CD4-positive, CD25-positive, alpha-beta regulatory T cell (primary cell): ENCODE results near the gene SIN3B. TPM values are rescaled to one million over a fixed set of nuclear protein-coding genes. Genes with fewer than 3 reads are reported as not detected.

ENCODE experiments used
- ATAC-seq, 2 donors: fragments of 150-1000 bp; cut with Tn5 transposase; one replicate each; pipeline ENCODE4 v1.10.0; 2021; ENCODE audit warnings: low read depth in 2 of 2, moderate number of reproducible peaks in 2 of 2, moderate library complexity in 1 of 2
- DNase-seq, 3 donors: peaks; one replicate each; pipeline versions ENCODE4 v3.0.0 to v3.0.0-alpha.2; 2012 to 2022; ENCODE audit warnings: mixed read lengths in 1 of 3
- H3K27ac ChIP-seq: one replicate; pipeline ENCODE4 v1.7.0; 2013; ENCODE audit warnings: mild to moderate bottlenecking, low read length; ENCODE audit not compliant: insufficient read depth, poor library complexity, severe bottlenecking
- H3K27me3 ChIP-seq: one replicate; pipeline ENCODE4 v1.7.0; 2013; ENCODE audit warnings: low read length; ENCODE audit not compliant: control insufficient read depth, insufficient read depth
- H3K36me3 ChIP-seq: one replicate; pipeline ENCODE4 v1.7.0; 2013; ENCODE audit warnings: mild to moderate bottlenecking, low read length, moderate library complexity; ENCODE audit not compliant: control insufficient read depth, insufficient read depth
- H3K4me1 ChIP-seq: 2 replicates; pipeline ENCODE4 v1.7.0; 2013; ENCODE audit warnings: mild to moderate bottlenecking, low read length; ENCODE audit not compliant: insufficient read depth, control insufficient read depth, poor library complexity, severe bottlenecking
- H3K4me3 ChIP-seq: one replicate; pipeline ENCODE4 v1.7.0; 2013; ENCODE audit warnings: low read depth, mild to moderate bottlenecking, low read length, moderate library complexity
- H3K9me3 ChIP-seq, 2 experiments: 1 replicate in 1 of 2; 2 replicates in 1 of 2; pipeline ENCODE4 v1.7.0; 2013; ENCODE audit warnings: low read length in 2 of 2, mild to moderate bottlenecking in 1 of 2, moderate library complexity in 1 of 2; ENCODE audit not compliant: control insufficient read depth in 2 of 2
- H3K27ac Mint-ChIP-seq, 3 donors: one replicate each; pipeline ENCODE4 v1.8.0; 2020 to 2022; ENCODE audit warnings: mild to moderate bottlenecking in 3 of 3, mixed read lengths in 3 of 3, moderate library complexity in 2 of 3
- H3K27me3 Mint-ChIP-seq: one replicate; pipeline ENCODE4 v1.8.0; 2022; ENCODE audit warnings: mild to moderate bottlenecking, mixed read lengths
- H3K36me3 Mint-ChIP-seq: one replicate; pipeline ENCODE4 v1.8.0; 2020; ENCODE audit warnings: mixed read lengths
- H3K4me1 Mint-ChIP-seq, 4 donors: one replicate each; pipeline ENCODE4 v1.8.0; 2020 to 2022; ENCODE audit warnings: mixed read lengths in 4 of 4, mild to moderate bottlenecking in 1 of 4
- H3K4me3 Mint-ChIP-seq, 4 donors: one replicate each; pipeline ENCODE4 v1.8.0; 2020 to 2022; ENCODE audit warnings: mild to moderate bottlenecking in 4 of 4, mixed read lengths in 4 of 4, moderate library complexity in 3 of 4
- H3K9me3 Mint-ChIP-seq, 7 donors: one replicate each; pipeline ENCODE4 v1.8.0; 2020 to 2022; ENCODE audit warnings: mixed read lengths in 7 of 7, mild to moderate bottlenecking in 3 of 7, moderate library complexity in 2 of 7
- polyA plus RNA-seq, 4 donors: library from polyadenylated mRNA; unstranded; fragments of 300-500 nt; fragmentation: Illumina TruSeq; gene quantifications; one replicate each; pipeline ENCODE4 v1.2.3, GENCODE V29; 2021
- total RNA-seq: library from RNA; stranded (reverse); gene quantifications from one replicate; pipeline ENCODE4 v1.2.3, GENCODE V29; 2022

The SIN3B gene
- total and polyA plus RNA-seq, 5 donors from 2014 or later: 2.2 to 82.3 (median 4.6) TPM

DNA sequence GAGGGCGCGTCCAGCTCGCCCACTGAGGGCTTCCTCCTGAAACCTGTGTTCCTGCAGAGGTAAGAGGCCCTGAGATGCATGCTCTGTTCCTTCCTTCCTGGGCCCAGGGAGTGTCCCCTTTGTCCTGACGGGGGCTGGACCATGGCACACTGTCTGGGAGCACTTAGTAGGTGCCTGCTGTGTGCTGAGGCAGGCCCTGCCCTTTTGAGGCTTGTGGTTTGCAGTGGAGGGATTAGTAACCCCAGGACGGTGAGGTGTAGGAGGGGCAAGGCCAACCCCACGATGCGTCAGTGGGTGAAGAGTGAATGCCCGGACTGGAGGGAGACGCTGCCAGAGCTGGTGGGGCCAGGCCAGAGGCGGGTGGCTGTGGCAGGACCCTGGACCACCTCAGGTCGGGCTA lies 48.4 kb downstream of the SIN3B start:
- no peak overlapping the region for H3K27ac ChIP-seq
- H3K4me3 Mint-ChIP-seq: no peak overlapping the region
- H3K27me3 ChIP-seq: no peaks in the 10 kb centered on the region
- H3K9me3 ChIP-seq: peaks cover 12 to 20% of the 10 kb centered on the region in 2 experiments
- no peak overlapping the region for H3K4me3 ChIP-seq
- H3K36me3 Mint-ChIP-seq: peaks cover 35% of the 10 kb centered on the region
- no peaks in the 10 kb centered on the region for H3K27me3 Mint-ChIP-seq
- no peaks in the 10 kb centered on the region for H3K4me1 ChIP-seq
- H3K9me3 Mint-ChIP-seq: peaks cover 0 to 19% (median 6%) of the 10 kb centered on the region in 7 donors
- peaks cover 0 to 18% (median 10%) of the 10 kb centered on the region in 4 donors for H3K4me1 Mint-ChIP-seq
- no peak overlapping the region for H3K27ac Mint-ChIP-seq
- H3K36me3 ChIP-seq: peaks cover 29% of the 10 kb centered on the region
- ATAC-seq (no peak), DNase-seq (no peak)

DNA sequence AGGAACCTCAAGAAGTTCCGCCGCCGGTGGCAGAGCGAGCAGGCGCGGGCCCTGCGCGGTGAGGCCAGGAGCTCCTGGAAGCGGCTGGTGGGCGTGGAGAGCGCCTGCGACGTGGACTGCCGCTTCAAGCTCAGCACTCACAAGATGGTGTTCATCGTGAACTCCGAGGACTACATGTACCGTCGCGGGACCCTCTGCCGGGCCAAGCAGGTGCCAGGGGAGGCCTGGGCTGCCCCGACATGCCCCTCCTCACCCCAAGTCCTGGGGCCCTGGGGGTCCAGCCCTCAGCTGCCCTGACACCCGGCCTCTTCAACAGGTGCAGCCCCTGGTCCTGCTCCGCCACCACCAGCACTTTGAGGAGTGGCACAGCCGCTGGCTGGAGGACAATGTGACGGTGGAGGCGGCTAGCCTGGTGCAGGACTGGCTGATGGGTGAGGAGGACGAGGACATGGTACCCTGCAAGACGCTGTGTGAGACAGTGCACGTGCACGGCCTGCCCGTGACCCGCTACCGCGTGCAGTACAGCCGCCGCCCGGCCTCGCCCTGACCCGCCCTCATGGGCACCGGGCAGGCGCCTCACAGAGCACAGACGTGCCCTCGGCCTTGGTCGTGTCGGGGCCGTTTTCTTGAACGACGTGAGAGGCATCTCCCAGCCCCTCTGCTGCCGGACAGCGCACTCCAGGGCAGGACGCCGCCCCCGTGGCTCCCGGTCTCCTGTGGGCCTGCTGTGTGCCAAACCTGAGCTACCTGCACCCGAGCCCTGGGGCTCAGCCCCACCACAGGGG lies 49.2 kb downstream of the SIN3B start:
- H3K27ac ChIP-seq: no peak overlapping the region
- DNase-seq: no peak
- peaks cover 2 to 26% (median 9%) of the 10 kb centered on the region in 7 donors for H3K9me3 Mint-ChIP-seq
- peaks cover 0 to 18% (median 10%) of the 10 kb centered on the region in 4 donors for H3K4me1 Mint-ChIP-seq
- H3K9me3 ChIP-seq: peaks cover 12 to 27% of the 10 kb centered on the region in 2 experiments
- H3K27ac Mint-ChIP-seq: no peak overlapping the region
- no peak overlapping the region for H3K4me3 Mint-ChIP-seq
- H3K4me3 ChIP-seq: no peak overlapping the region
- H3K36me3 Mint-ChIP-seq: peaks cover 39% of the 10 kb centered on the region
- no peaks in the 10 kb centered on the region for H3K27me3 ChIP-seq
- ATAC-seq: no peak
- H3K4me1 ChIP-seq: no peaks in the 10 kb centered on the region
- H3K27me3 Mint-ChIP-seq: no peaks in the 10 kb centered on the region
- peaks cover 29% of the 10 kb centered on the region for H3K36me3 ChIP-seq

DNA sequence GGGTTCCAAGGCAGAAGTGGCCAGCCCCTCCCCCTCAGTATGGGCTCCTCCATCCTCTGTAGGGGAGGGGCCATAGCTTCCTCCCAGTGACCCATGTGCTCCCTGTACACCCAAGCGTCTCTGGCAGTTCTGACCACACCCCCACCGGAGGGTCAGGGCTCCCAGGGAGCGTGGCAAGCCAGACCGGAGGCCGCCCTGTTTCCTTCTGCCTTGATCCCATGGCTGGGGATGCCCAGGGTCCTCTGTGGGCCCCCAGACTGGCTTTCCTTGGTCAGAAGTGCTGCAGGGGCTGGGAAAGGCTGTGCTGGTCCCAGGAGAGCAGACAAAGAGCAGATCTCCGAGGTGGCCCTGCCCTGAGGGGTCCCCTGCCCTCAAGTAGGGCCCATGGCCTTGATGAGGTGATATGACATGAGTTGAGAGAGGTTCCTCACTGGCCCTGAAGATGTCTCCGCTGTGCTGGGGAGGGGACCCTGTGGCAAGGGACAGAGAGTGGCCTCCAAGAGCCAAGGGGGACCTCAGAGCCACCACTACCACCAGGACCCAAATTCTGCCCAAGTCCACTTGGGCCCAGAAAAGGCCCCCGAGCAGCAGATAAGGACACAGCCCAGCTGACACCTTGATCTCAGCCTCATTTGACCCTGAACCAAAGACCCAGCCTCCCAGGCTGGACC lies 51.8 kb downstream of the SIN3B start:
- H3K9me3 Mint-ChIP-seq: peaks cover 2 to 26% (median 9%) of the 10 kb centered on the region in 7 donors
- peaks cover 12 to 30% of the 10 kb centered on the region in 2 experiments for H3K9me3 ChIP-seq
- DNase-seq (no peak), ATAC-seq (no peak)
- peaks cover 22% of the 10 kb centered on the region for H3K36me3 Mint-ChIP-seq
- H3K27me3 ChIP-seq: no peaks in the 10 kb centered on the region
- no peak overlapping the region for H3K27ac ChIP-seq
- H3K27me3 Mint-ChIP-seq: no peaks in the 10 kb centered on the region
- no peak overlapping the region for H3K27ac Mint-ChIP-seq
- no peak overlapping the region for H3K4me3 Mint-ChIP-seq
- peaks cover 0 to under 1% (median 0%) of the 10 kb centered on the region in 4 donors for H3K4me1 Mint-ChIP-seq
- H3K4me1 ChIP-seq: no peaks in the 10 kb centered on the region
- peaks cover 29% of the 10 kb centered on the region for H3K36me3 ChIP-seq
- no peak overlapping the region for H3K4me3 ChIP-seq

DNA sequence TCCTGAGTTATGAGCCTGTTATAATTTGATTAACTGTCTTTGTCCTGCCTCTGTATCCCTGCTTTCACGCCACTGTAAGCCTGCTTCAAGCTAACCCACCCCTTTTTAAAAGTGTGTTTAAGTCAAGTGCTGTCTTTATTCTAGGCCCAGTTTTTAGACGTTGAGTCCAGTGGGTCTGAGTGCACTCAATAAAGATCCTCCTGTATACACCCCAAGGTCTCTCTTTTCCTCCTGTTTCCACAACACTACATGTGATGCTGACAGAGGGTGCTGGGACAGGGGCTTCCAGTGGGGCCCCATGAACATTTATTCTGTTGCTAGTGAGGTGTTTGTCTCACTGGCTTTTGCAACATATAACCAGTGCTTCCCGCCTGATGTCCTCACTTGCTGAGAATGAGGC lies 52.9 kb downstream of the SIN3B start:
- peaks cover 2 to 26% (median 9%) of the 10 kb centered on the region in 7 donors for H3K9me3 Mint-ChIP-seq
- H3K4me1 Mint-ChIP-seq: no peaks in the 10 kb centered on the region
- peaks cover 21% of the 10 kb centered on the region for H3K36me3 Mint-ChIP-seq
- Histone ChIP-seq H3K4me1 (no peaks in the 10 kb centered on the region), H3K36me3 (peaks cover 20% of the 10 kb centered on the region), H3K27me3 (no peaks in the 10 kb centered on the region), H3K4me3 (no peak overlapping the region), H3K9me3 (peaks cover 12 to 30% of the 10 kb centered on the region in 2 experiments), H3K27ac (no peak overlapping the region)
- H3K27ac Mint-ChIP-seq: no peak overlapping the region
- no peaks in the 10 kb centered on the region for H3K27me3 Mint-ChIP-seq
- DNase-seq (no peak), ATAC-seq (no peak)
- H3K4me3 Mint-ChIP-seq: peak overlapping the region in 1 of 4 donors; percentile 51

DNA sequence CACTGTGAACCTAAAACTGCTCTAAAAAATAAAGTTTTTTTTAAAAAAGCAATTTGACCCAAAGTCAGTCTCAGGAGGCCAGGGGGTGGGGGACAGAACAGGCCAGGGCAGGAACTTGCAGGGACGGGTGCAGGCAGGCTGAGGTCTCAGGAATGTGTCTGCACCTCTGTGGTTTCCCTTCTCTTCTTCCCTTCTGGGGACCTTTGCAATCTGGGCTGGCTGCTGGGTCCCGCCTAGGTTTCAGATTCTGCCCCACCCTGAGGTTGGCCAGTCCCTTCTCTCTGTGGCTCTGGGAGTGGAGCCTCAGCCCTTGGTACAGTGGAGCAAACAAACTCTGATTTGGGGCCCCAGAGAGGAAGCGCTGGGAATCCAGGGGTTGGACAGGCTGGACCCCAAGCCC lies 54.3 kb downstream of the SIN3B start:
- peaks cover under 1% of the 10 kb centered on the region for H3K4me1 ChIP-seq
- peaks cover 12 to 30% of the 10 kb centered on the region in 2 experiments for H3K9me3 ChIP-seq
- peaks cover 15% of the 10 kb centered on the region for H3K36me3 Mint-ChIP-seq
- H3K9me3 Mint-ChIP-seq: peaks cover 2 to 26% (median 8%) of the 10 kb centered on the region in 7 donors
- no peak overlapping the region for H3K4me3 ChIP-seq
- no peaks in the 10 kb centered on the region for H3K27me3 Mint-ChIP-seq
- ATAC-seq (no peak), DNase-seq (no peak)
- no peaks in the 10 kb centered on the region for H3K27me3 ChIP-seq
- H3K27ac Mint-ChIP-seq: no peak overlapping the region
- peaks cover 12% of the 10 kb centered on the region for H3K36me3 ChIP-seq
- peaks cover 0 to 2% (median 0%) of the 10 kb centered on the region in 4 donors for H3K4me1 Mint-ChIP-seq
- no peak overlapping the region for H3K4me3 Mint-ChIP-seq
- H3K27ac ChIP-seq: no peak overlapping the region

DNA sequence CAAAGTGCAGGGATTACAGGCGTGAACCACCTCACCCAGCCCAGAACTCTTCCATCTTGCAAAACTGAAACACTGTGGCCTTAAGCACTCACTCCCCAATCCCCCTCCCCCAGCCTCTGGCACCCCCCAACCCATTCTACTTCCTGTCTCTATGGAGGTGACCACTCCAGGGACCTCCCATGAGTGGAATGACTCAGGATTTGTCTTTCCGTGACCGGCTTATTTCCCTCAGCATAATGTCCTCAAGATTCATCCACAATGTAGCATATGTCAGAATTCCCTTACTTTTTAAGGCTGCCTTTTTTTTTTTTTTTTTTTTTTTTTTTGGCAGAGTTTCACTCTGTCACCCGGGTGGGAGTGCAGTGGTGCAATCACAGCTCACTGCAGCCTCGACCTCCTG lies 56.0 kb downstream of the SIN3B start:
- Histone ChIP-seq H3K4me3 (no peak overlapping the region), H3K4me1 (peaks cover 6% of the 10 kb centered on the region), H3K27me3 (no peaks in the 10 kb centered on the region), H3K27ac (no peak overlapping the region), H3K9me3 (peaks cover 12 to 30% of the 10 kb centered on the region in 2 experiments), H3K36me3 (peaks cover 2% of the 10 kb centered on the region)
- ATAC-seq (no peak), DNase-seq (no peak)
- Mint-ChIP-seq H3K36me3 (peaks cover 7% of the 10 kb centered on the region), H3K9me3 (peaks cover 2 to 24% (median 9%) of the 10 kb centered on the region in 7 donors), H3K27me3 (no peaks in the 10 kb centered on the region), H3K4me3 (no peak overlapping the region), H3K27ac (no peak overlapping the region), H3K4me1 (peaks cover 0 to 5% (median 0%) of the 10 kb centered on the region in 4 donors)

DNA sequence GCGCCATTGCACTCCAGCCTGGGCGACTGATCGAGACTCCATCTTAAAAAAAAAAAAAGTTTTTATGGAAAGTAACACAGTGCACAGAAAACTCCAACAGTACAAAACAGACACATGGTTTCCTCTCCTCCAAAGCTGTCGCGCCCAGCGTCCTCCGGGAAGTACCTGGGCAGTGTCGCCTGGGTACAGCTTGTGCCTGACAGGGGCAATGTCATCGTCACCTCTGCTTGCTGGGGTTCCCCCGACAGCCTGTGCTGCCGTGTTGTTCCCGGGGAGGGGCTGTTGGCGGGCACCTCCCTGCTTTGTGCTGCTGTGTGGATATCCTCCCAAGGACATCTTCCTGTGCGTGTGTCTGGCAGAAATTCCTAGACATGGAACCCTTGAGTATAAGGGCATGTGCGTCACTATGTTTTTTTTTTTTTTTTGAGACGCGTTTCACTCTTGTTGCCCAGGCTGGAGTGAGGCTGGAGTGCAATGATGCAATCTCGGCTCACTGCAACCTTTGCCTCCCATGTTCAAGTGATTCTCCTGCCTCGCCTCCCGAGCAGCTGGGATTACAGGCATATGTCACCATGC lies 57.2 kb downstream of the SIN3B start:
- Mint-ChIP-seq H3K9me3 (peaks cover 2 to 16% (median 6%) of the 10 kb centered on the region in 7 donors), H3K4me1 (peaks cover 0 to 5% (median 0%) of the 10 kb centered on the region in 4 donors), H3K27me3 (no peaks in the 10 kb centered on the region), H3K27ac (no peak overlapping the region), H3K36me3 (peaks cover 4% of the 10 kb centered on the region), H3K4me3 (no peak overlapping the region)
- Histone ChIP-seq H3K27ac (no peak overlapping the region), H3K27me3 (no peaks in the 10 kb centered on the region), H3K4me1 (peaks cover 6% of the 10 kb centered on the region), H3K9me3 (peaks cover 11 to 22% of the 10 kb centered on the region in 2 experiments), H3K36me3 (no peaks in the 10 kb centered on the region), H3K4me3 (no peak overlapping the region)
- no peak for ATAC-seq
- DNase-seq: no peak
